Measurements from ENCODE around the gene ASXL2. TPM values are rescaled to one million over a fixed set of nuclear protein-coding genes. Genes with fewer than 3 reads are reported as not detected.
A peak's percentile ranks its signal among the peaks of the same experiment; 100 is the strongest.

The ASXL2 gene
- total and polyA plus RNA-seq, 2 of the 13 experiments (the other 11 are each of a cell fraction or from before 2014, with no cell fraction given): 12.1 to 19.2 TPM

GRCh38 chr2:25809646-25810045, 68.6 kb downstream of the ASXL2 start (continued):
- no peak for TF ChIP-seq TOE1 (CRISPR knock-in tag; IDR thresholded peaks at IDR 0.05)
- TF ChIP-seq ATM (IDR thresholded peaks at IDR 0.05; ENCODE audit: borderline replicate concordance): no peak
- no peak for TF ChIP-seq BRCA1 (CRISPR knock-in tag; IDR thresholded peaks at IDR 0.05)
- no peak for TF ChIP-seq ZNF44 (CRISPR knock-in tag; IDR thresholded peaks at IDR 0.05)
- TF ChIP-seq ZNF550 (CRISPR knock-in tag; IDR thresholded peaks at IDR 0.05; ENCODE audit: borderline replicate concordance): no peak
- TF ChIP-seq NCOA2 (CRISPR knock-in tag; IDR thresholded peaks at IDR 0.05): peak; percentile 54; the same call in 1 of the 2 replicates
- no peak for TF ChIP-seq YY1 (IDR thresholded peaks at IDR 0.05; ENCODE audit: insufficient read depth, insufficient replicate concordance, low read depth, low read length)
- 0 out of 2 replicates have a peak, but pooled peaks have one; percentile 37 for TF ChIP-seq KMT2A (CRISPR knock-in tag; IDR thresholded peaks at IDR 0.05)
- TF ChIP-seq ZNF138 (CRISPR knock-in tag; IDR thresholded peaks at IDR 0.05; ENCODE audit: low read depth): no peak
- TF ChIP-seq SOX6 (IDR thresholded peaks at IDR 0.05): no peak
- peak; percentile 72 for TF ChIP-seq SOX6 (CRISPR knock-in tag; IDR thresholded peaks at IDR 0.05)
- no peak for TF ChIP-seq ARNTL (CRISPR knock-in tag; IDR thresholded peaks at IDR 0.05)
- peak; percentile 82 for TF ChIP-seq NR2C2 (CRISPR knock-in tag; IDR thresholded peaks at IDR 0.05; ENCODE audit: borderline replicate concordance)
- TF ChIP-seq ZBTB2 (CRISPR knock-in tag; IDR thresholded peaks at IDR 0.05; ENCODE audit: low read depth): no peak
- no peak for TF ChIP-seq ZNF564 (CRISPR knock-in tag; IDR thresholded peaks at IDR 0.05)
- TF ChIP-seq FOSL2 (CRISPR knock-in tag; IDR thresholded peaks at IDR 0.05): no peak
- peak; percentile 86 for TF ChIP-seq ZNF263 (CRISPR knock-in tag; IDR thresholded peaks at IDR 0.05)
- TF ChIP-seq DDIT3 (CRISPR knock-in tag; IDR thresholded peaks at IDR 0.05): no peak
- no peak for TF ChIP-seq UBTF (CRISPR knock-in tag; IDR thresholded peaks at IDR 0.05)
- TF ChIP-seq DRAP1 (CRISPR knock-in tag; IDR thresholded peaks at IDR 0.05): peak; percentile 54
- no peak for TF ChIP-seq ZNF629 (CRISPR knock-in tag; conservative IDR thresholded peaks at IDR 0.05)
- TF ChIP-seq ZFP1 (CRISPR knock-in tag; IDR thresholded peaks at IDR 0.05): no peak
